GM23338 (cell line): ENCODE measurements around the gene RNF213. TPM values are rescaled to one million over a fixed set of nuclear protein-coding genes. Genes with fewer than 3 reads are reported as not detected.

Experiments
- ATAC-seq: fragments of 200-7000 bp; cut with Tn5 transposase; 3 replicates; pipeline ENCODE4 v1.9.1; 2020
- DNase-seq: peaks from one replicate; pipeline ENCODE4 v3.0.0-alpha.2; 2015; ENCODE audit warnings: low spot score
- H2AFZ ChIP-seq: fragments of 200-600 bp; sonication (generic); 2 replicates; pipeline ENCODE4 v1.8.0; 2016; ENCODE audit warnings: antibody characterized with exemption, mild to moderate bottlenecking, moderate library complexity
- H3F3A ChIP-seq: fragments of 200-600 bp; sonication (generic); replicated peaks from 2 replicates; pipeline ENCODE4 v1.8.0; 2017; ENCODE audit warnings: antibody characterized with exemption, mixed run types, low read depth
- H3K27ac ChIP-seq: fragments of 200-600 bp; sonication (generic); 2 replicates; pipeline ENCODE4 v1.6.1; 2016; ENCODE audit warnings: low read depth
- H3K27me3 ChIP-seq: fragments of 200-600 bp; sonication (generic); 2 replicates; pipeline ENCODE4 v1.8.0; 2016; ENCODE audit warnings: mild to moderate bottlenecking, mixed run types, moderate library complexity; ENCODE audit not compliant: insufficient read depth
- H3K36me3 ChIP-seq: fragments of 200-600 bp; sonication (generic); 2 replicates; pipeline ENCODE4 v1.8.0; 2016; ENCODE audit warnings: mild to moderate bottlenecking; ENCODE audit not compliant: insufficient read depth
- H3K4me1 ChIP-seq: fragments of 200-600 bp; sonication (generic); 2 replicates; pipeline ENCODE4 v1.8.0; 2016; ENCODE audit warnings: mild to moderate bottlenecking, moderate library complexity; ENCODE audit not compliant: insufficient read depth
- H3K4me2 ChIP-seq: fragments of 200-600 bp; sonication (generic); 2 replicates; pipeline ENCODE4 v1.7.1; 2017; ENCODE audit warnings: mixed run types
- H3K4me3 ChIP-seq: fragments of 200-600 bp; sonication (generic); 2 replicates; pipeline ENCODE4 v1.6.1; 2016; ENCODE audit warnings: mixed run types
- H3K79me2 ChIP-seq: fragments of 200-600 bp; sonication (generic); replicated peaks from 2 replicates; pipeline ENCODE4 v1.8.0; 2017; ENCODE audit warnings: mild to moderate bottlenecking; ENCODE audit not compliant: insufficient read depth
- H3K9me2 ChIP-seq: fragments of 200-600 bp; sonication (generic); 2 replicates; pipeline ENCODE4 v1.8.0; 2017; ENCODE audit not compliant: insufficient read depth
- H4K20me1 ChIP-seq: fragments of 200-600 bp; sonication (generic); replicated peaks from 2 replicates; pipeline ENCODE4 v1.8.0; 2017; ENCODE audit warnings: mild to moderate bottlenecking; ENCODE audit not compliant: insufficient read depth
- H3K27ac Mint-ChIP-seq: 2 replicates; pipeline ENCODE4 v1.8.0; 2020; ENCODE audit warnings: inconsistent platforms, mild to moderate bottlenecking, moderate library complexity, mixed read lengths
- H3K27me3 Mint-ChIP-seq: 3 replicates; pipeline ENCODE4 v1.8.0; 2022; ENCODE audit warnings: low read depth, mild to moderate bottlenecking, moderate library complexity, mixed read lengths, inconsistent platforms; ENCODE audit not compliant: insufficient read depth, poor library complexity
- H3K36me3 Mint-ChIP-seq: 3 replicates; pipeline ENCODE4 v1.8.0; 2021; ENCODE audit warnings: low read depth, mild to moderate bottlenecking, inconsistent platforms, moderate library complexity, mixed read lengths
- H3K4me1 Mint-ChIP-seq: 3 replicates; pipeline ENCODE4 v1.8.0; 2020; ENCODE audit warnings: mild to moderate bottlenecking, inconsistent platforms, mixed read lengths
- H3K4me3 Mint-ChIP-seq: 3 replicates; pipeline ENCODE4 v1.8.0; 2021; ENCODE audit warnings: moderate library complexity, mild to moderate bottlenecking, inconsistent platforms, mixed read lengths
- H3K9me3 Mint-ChIP-seq: 3 replicates; pipeline ENCODE4 v1.8.0; 2020; ENCODE audit warnings: moderate library complexity, mild to moderate bottlenecking, inconsistent platforms, mixed read lengths
- CREB1 ChIP-seq: fragments of 250-450 bp; sonication (Bioruptor Pico); IDR thresholded peaks from 2 replicates; pipeline ENCODE4 v1.5.0; 2020; ENCODE audit warnings: low read depth, mild to moderate bottlenecking, moderate library complexity
- EZH2 ChIP-seq: fragments of 200-600 bp; sonication (generic); IDR thresholded peaks from one replicate; pipeline ENCODE4 v1.8.0; 2017; ENCODE audit warnings: antibody characterized with exemption, mild to moderate bottlenecking, low read depth; ENCODE audit not compliant: unreplicated experiment
- EZH2phosphoT487 ChIP-seq: fragments of 200-600 bp; sonication (generic); IDR thresholded peaks from one replicate; pipeline ENCODE4 v1.8.1; 2018; ENCODE audit warnings: antibody characterized with exemption; ENCODE audit not compliant: unreplicated experiment
- JUNB ChIP-seq: IDR thresholded peaks from one replicate; pipeline ENCODE4 v1.6.1; 2016; ENCODE audit warnings: antibody characterized with exemption; ENCODE audit not compliant: unreplicated experiment
- POLR2AphosphoS5 ChIP-seq: IDR thresholded peaks from 2 replicates; pipeline ENCODE4 v1.6.1; 2016; ENCODE audit warnings: antibody characterized with exemption, low read depth
- STAT1 ChIP-seq: IDR thresholded peaks from one replicate; pipeline ENCODE4 v1.6.1; 2016; ENCODE audit warnings: antibody characterized with exemption; ENCODE audit not compliant: unreplicated experiment
- ZNF114 ChIP-seq: fragments of 250-450 bp; sonication (Bioruptor Pico); IDR thresholded peaks from 2 replicates; pipeline ENCODE4 v1.5.0; 2020; ENCODE audit warnings: mild to moderate bottlenecking, moderate library complexity
- ZNF331 ChIP-seq: fragments of 250-450 bp; sonication (Bioruptor Pico); IDR thresholded peaks from 2 replicates; pipeline ENCODE4 v1.5.0; 2020; ENCODE audit warnings: low read depth, mild to moderate bottlenecking, moderate library complexity
- polyA plus RNA-seq: library from polyadenylated mRNA; unstranded; fragments of >200 nt; fragmentation: Nextera tagmentation; extraction: Ambion mirVana; gene quantifications from 2 replicates; pipeline ENCODE4 v1.2.1, GENCODE V29; 2016
- total RNA-seq: library from RNA; depleted of rRNA; stranded (reverse); fragments of >200 nt; shearing (Covaris generic); gene quantifications from 2 replicates; pipeline ENCODE4 v1.2.3, GENCODE V29; 2014
- TF ChIP-seq, protein P1 (sequence below), 2 experiments: fragments of 200-600 bp in 1 of 2; sonication (generic) in 1 of 2; conservative IDR thresholded peaks; 2 replicates each; pipeline versions ENCODE4 v1.5.1 to v1.6.1; 2016 to 2017; ENCODE audit warnings: antibody characterized with exemption in 2 of 2, low read depth in 2 of 2, mild to moderate bottlenecking in 2 of 2, moderate library complexity in 1 of 2
- TF ChIP-seq, protein P2 (sequence below): IDR thresholded peaks from one replicate; pipeline ENCODE4 v1.6.1; 2018; ENCODE audit warnings: antibody characterized with exemption; ENCODE audit not compliant: unreplicated experiment
- TF ChIP-seq, protein P3 (sequence below): fragments of 250-450 bp; sonication (Bioruptor Pico); IDR thresholded peaks from 2 replicates; pipeline ENCODE4 v1.5.0; 2020; ENCODE audit warnings: mild to moderate bottlenecking, moderate library complexity

The RNF213 gene
- total and polyA plus RNA-seq, 2 experiments from 2014 or later, result 21.2 to 67.2 TPM

DNA sequence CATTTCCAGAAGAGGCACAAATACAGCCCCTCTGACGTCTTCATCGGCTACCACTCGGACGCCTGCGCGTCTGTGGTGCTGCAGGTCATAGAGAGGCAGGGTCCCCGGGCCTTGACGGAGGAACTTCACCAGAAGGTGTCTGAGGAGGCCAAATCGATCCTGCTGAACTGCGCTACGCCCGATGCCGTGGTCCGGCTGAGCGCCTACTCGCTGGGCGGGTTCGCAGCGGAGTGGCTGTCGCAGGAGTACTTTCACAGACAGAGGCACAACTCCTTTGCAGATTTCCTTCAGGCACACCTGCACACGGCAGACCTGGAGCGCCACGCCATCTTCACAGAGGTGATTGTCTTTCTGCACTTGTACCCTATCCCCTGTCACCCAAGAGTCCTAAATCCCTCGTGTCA is 87.3 kb downstream of the RNF213 start:
- H3K9me2 ChIP-seq, result no peaks in the 10 kb centered on the region
- H3K27me3 ChIP-seq, result no peaks in the 10 kb centered on the region
- H3K27ac ChIP-seq, result no peak overlapping the region
- Mint-ChIP-seq H3K27ac (no peak overlapping the region), H3K27me3 (no peaks in the 10 kb centered on the region), H3K36me3 (peaks cover 90% of the 10 kb centered on the region), H3K9me3 (no peaks in the 10 kb centered on the region), H3K4me3 (no peak overlapping the region), H3K4me1 (no peaks in the 10 kb centered on the region)
- DNase-seq (no peak), ATAC-seq (no peak)
- H2AFZ ChIP-seq, result no peak overlapping the region
- peaks cover 21% of the 10 kb centered on the region for H3K36me3 ChIP-seq
- H3K4me2 ChIP-seq, result no peak overlapping the region
- TF ChIP-seq STAT1 (no peak), POLR2AphosphoS5 (no peak), JUNB (no peak), EZH2 (no peak), ZNF331 (no peak), ZNF114 (CRISPR knock-in tag) (no peak), CREB1 (CRISPR knock-in tag) (no peak), EZH2phosphoT487 (no peak)
- TF ChIP-seq, protein P1, sequence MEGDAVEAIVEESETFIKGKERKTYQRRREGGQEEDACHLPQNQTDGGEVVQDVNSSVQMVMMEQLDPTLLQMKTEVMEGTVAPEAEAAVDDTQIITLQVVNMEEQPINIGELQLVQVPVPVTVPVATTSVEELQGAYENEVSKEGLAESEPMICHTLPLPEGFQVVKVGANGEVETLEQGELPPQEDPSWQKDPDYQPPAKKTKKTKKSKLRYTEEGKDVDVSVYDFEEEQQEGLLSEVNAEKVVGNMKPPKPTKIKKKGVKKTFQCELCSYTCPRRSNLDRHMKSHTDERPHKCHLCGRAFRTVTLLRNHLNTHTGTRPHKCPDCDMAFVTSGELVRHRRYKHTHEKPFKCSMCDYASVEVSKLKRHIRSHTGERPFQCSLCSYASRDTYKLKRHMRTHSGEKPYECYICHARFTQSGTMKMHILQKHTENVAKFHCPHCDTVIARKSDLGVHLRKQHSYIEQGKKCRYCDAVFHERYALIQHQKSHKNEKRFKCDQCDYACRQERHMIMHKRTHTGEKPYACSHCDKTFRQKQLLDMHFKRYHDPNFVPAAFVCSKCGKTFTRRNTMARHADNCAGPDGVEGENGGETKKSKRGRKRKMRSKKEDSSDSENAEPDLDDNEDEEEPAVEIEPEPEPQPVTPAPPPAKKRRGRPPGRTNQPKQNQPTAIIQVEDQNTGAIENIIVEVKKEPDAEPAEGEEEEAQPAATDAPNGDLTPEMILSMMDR (conservative IDR thresholded peaks at IDR 0.05; ENCODE audit: low read depth in 2 of 2), result no peak
- TF ChIP-seq, protein P2, sequence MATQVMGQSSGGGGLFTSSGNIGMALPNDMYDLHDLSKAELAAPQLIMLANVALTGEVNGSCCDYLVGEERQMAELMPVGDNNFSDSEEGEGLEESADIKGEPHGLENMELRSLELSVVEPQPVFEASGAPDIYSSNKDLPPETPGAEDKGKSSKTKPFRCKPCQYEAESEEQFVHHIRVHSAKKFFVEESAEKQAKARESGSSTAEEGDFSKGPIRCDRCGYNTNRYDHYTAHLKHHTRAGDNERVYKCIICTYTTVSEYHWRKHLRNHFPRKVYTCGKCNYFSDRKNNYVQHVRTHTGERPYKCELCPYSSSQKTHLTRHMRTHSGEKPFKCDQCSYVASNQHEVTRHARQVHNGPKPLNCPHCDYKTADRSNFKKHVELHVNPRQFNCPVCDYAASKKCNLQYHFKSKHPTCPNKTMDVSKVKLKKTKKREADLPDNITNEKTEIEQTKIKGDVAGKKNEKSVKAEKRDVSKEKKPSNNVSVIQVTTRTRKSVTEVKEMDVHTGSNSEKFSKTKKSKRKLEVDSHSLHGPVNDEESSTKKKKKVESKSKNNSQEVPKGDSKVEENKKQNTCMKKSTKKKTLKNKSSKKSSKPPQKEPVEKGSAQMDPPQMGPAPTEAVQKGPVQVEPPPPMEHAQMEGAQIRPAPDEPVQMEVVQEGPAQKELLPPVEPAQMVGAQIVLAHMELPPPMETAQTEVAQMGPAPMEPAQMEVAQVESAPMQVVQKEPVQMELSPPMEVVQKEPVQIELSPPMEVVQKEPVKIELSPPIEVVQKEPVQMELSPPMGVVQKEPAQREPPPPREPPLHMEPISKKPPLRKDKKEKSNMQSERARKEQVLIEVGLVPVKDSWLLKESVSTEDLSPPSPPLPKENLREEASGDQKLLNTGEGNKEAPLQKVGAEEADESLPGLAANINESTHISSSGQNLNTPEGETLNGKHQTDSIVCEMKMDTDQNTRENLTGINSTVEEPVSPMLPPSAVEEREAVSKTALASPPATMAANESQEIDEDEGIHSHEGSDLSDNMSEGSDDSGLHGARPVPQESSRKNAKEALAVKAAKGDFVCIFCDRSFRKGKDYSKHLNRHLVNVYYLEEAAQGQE, result no peak
- TF ChIP-seq, protein P3, sequence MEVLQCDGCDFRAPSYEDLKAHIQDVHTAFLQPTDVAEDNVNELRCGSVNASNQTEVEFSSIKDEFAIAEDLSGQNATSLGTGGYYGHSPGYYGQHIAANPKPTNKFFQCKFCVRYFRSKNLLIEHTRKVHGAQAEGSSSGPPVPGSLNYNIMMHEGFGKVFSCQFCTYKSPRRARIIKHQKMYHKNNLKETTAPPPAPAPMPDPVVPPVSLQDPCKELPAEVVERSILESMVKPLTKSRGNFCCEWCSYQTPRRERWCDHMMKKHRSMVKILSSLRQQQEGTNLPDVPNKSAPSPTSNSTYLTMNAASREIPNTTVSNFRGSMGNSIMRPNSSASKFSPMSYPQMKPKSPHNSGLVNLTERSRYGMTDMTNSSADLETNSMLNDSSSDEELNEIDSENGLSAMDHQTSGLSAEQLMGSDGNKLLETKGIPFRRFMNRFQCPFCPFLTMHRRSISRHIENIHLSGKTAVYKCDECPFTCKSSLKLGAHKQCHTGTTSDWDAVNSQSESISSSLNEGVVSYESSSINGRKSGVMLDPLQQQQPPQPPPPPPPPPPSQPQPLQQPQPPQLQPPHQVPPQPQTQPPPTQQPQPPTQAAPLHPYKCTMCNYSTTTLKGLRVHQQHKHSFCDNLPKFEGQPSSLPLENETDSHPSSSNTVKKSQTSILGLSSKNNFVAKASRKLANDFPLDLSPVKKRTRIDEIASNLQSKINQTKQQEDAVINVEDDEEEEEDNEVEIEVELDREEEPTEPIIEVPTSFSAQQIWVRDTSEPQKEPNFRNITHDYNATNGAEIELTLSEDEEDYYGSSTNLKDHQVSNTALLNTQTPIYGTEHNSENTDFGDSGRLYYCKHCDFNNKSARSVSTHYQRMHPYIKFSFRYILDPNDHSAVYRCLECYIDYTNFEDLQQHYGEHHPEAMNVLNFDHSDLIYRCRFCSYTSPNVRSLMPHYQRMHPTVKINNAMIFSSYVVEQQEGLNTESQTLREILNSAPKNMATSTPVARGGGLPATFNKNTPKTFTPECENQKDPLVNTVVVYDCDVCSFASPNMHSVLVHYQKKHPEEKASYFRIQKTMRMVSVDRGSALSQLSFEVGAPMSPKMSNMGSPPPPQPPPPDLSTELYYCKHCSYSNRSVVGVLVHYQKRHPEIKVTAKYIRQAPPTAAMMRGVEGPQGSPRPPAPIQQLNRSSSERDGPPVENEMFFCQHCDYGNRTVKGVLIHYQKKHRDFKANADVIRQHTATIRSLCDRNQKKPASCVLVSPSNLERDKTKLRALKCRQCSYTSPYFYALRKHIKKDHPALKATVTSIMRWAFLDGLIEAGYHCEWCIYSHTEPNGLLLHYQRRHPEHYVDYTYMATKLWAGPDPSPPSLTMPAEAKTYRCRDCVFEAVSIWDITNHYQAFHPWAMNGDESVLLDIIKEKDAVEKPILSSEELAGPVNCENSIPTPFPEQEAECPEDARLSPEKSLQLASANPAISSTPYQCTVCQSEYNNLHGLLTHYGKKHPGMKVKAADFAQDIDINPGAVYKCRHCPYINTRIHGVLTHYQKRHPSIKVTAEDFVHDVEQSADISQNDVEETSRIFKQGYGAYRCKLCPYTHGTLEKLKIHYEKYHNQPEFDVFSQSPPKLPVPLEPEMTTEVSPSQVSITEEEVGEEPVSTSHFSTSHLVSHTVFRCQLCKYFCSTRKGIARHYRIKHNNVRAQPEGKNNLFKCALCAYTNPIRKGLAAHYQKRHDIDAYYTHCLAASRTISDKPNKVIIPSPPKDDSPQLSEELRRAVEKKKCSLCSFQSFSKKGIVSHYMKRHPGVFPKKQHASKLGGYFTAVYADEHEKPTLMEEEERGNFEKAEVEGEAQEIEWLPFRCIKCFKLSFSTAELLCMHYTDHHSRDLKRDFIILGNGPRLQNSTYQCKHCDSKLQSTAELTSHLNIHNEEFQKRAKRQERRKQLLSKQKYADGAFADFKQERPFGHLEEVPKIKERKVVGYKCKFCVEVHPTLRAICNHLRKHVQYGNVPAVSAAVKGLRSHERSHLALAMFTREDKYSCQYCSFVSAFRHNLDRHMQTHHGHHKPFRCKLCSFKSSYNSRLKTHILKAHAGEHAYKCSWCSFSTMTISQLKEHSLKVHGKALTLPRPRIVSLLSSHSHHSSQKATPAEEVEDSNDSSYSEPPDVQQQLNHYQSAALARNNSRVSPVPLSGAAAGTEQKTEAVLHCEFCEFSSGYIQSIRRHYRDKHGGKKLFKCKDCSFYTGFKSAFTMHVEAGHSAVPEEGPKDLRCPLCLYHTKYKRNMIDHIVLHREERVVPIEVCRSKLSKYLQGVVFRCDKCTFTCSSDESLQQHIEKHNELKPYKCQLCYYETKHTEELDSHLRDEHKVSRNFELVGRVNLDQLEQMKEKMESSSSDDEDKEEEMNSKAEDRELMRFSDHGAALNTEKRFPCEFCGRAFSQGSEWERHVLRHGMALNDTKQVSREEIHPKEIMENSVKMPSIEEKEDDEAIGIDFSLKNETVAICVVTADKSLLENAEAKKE (CRISPR knock-in tag), result no peak
- no peaks in the 10 kb centered on the region for H3K4me1 ChIP-seq
- no peaks in the 10 kb centered on the region for H3F3A ChIP-seq
- H3K79me2 ChIP-seq, result no peaks in the 10 kb centered on the region
- no peaks in the 10 kb centered on the region; the same call in 1 of the 2 replicates for H4K20me1 ChIP-seq
- H3K4me3 ChIP-seq, result no peak overlapping the region
